Osteoblast (primary cell): ENCODE measurements around the gene ZNF397. TPM values are rescaled to one million over a fixed set of nuclear protein-coding genes. Genes with fewer than 3 reads are reported as not detected.

Experiments used
- DNase-seq: peaks from one replicate; pipeline ENCODE4 v3.0.0; 2011; ENCODE audit warnings: low spot score, mixed read lengths; ENCODE audit not compliant: insufficient read length; ENCODE audit errors: missing footprints
- H2AFZ ChIP-seq: 2 replicates; pipeline ENCODE4 v1.6.0; 2011; ENCODE audit warnings: mild to moderate bottlenecking, low read length
- H3K27ac ChIP-seq: 2 replicates; pipeline ENCODE4 v1.5.1; 2011; ENCODE audit warnings: mild to moderate bottlenecking, low read depth, low read length, moderate library complexity
- H3K27me3 ChIP-seq: 2 replicates; pipeline ENCODE4 v1.6.0; 2012; ENCODE audit warnings: mild to moderate bottlenecking, control low read depth, inconsistent platforms, low read length, moderate library complexity; ENCODE audit not compliant: insufficient read depth
- H3K36me3 ChIP-seq: 2 replicates; pipeline ENCODE4 v1.5.1; 2011; ENCODE audit warnings: mild to moderate bottlenecking, low read length, control low read depth, moderate library complexity; ENCODE audit not compliant: insufficient read depth
- H3K4me1 ChIP-seq: 2 replicates; pipeline ENCODE4 v1.5.1; 2011; ENCODE audit warnings: mild to moderate bottlenecking, low read length, control low read depth, moderate library complexity; ENCODE audit not compliant: insufficient read depth
- H3K4me2 ChIP-seq: 2 replicates; pipeline ENCODE4 v1.6.0; 2011; ENCODE audit warnings: mild to moderate bottlenecking, low read length; ENCODE audit not compliant: insufficient read depth
- H3K4me3 ChIP-seq: fragments of 200-600 bp; sonication (generic); 3 replicates; pipeline ENCODE4 v1.5.1; 2012; ENCODE audit warnings: mild to moderate bottlenecking, low read length, inconsistent platforms; ENCODE audit not compliant: insufficient read depth
- H3K79me2 ChIP-seq: 2 replicates; pipeline ENCODE4 v1.6.0; 2012; ENCODE audit warnings: mild to moderate bottlenecking, low read length, control low read depth, inconsistent platforms; ENCODE audit not compliant: insufficient read depth
- H3K9me3 ChIP-seq: 2 replicates; pipeline ENCODE4 v1.5.1; 2011; ENCODE audit warnings: low read depth, low read length, control low read depth
- H4K20me1 ChIP-seq: 2 replicates; pipeline ENCODE4 v1.6.0; 2012; ENCODE audit warnings: mild to moderate bottlenecking, low read length, control low read depth; ENCODE audit not compliant: insufficient read depth
- total RNA-seq: library from RNA; depleted of rRNA; stranded (reverse); fragments of >200 nt; gene quantifications from 2 replicates; pipeline ENCODE4 v1.2.3, GENCODE V29; 2012
- TF ChIP-seq, protein P1 (sequence below): IDR thresholded peaks from 2 replicates; pipeline ENCODE4 v1.5.1; 2011; ENCODE audit warnings: mild to moderate bottlenecking, low read depth, low read length, moderate library complexity; ENCODE audit errors: extremely low read depth

ZNF397 gene
- total RNA-seq, 1 donor, result 14.1 TPM

DNA sequence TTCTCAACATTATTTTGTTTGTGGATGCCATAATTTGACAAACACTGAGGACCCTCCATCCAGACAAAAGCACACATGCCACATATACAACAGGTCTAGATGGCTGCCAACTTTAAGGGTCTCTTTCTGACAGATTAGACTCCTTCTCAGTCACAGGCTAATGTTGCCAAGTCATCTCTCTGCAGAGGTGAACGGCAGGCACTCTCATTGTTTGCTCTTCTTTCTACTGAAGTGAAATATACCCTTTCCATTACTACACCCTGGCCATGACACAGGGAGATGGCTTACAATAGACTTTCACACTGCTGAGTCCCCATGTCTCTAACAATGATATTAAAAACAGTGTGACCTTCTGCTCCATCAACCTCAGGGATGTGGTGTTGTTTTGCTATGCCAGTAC, 47.5 kb upstream of the ZNF397 start:
- Histone ChIP-seq H4K20me1 (no peaks in the 10 kb centered on the region), H3K27me3 (no peaks in the 10 kb centered on the region), H3K27ac (no peak overlapping the region), H3K79me2 (no peaks in the 10 kb centered on the region), H3K36me3 (no peaks in the 10 kb centered on the region), H3K9me3 (no peaks in the 10 kb centered on the region), H3K4me1 (no peaks in the 10 kb centered on the region), H3K4me3 (no peak overlapping the region), H3K4me2 (no peak overlapping the region), H2AFZ (no peak overlapping the region)
- TF ChIP-seq, protein P1, sequence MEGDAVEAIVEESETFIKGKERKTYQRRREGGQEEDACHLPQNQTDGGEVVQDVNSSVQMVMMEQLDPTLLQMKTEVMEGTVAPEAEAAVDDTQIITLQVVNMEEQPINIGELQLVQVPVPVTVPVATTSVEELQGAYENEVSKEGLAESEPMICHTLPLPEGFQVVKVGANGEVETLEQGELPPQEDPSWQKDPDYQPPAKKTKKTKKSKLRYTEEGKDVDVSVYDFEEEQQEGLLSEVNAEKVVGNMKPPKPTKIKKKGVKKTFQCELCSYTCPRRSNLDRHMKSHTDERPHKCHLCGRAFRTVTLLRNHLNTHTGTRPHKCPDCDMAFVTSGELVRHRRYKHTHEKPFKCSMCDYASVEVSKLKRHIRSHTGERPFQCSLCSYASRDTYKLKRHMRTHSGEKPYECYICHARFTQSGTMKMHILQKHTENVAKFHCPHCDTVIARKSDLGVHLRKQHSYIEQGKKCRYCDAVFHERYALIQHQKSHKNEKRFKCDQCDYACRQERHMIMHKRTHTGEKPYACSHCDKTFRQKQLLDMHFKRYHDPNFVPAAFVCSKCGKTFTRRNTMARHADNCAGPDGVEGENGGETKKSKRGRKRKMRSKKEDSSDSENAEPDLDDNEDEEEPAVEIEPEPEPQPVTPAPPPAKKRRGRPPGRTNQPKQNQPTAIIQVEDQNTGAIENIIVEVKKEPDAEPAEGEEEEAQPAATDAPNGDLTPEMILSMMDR, result no peak
- no peak for DNase-seq

DNA sequence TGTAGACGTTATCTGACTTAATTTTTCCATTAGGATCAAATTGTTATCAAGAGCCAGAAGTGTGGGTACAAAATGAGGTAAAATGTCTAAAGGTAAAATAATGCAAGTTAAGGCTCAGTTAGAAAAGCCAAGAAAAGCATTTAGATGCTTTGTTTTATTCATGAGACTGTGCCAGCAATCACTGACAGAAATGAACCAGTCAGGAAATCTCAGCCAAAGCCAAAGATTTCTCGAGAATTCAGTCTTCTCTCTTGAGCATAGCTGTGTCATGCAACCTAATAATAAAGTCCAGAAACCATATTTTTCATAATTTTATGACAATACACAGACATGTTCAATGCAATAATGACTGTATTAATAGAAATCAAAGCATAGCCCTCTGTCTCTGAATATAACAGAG, 43.5 kb upstream of the ZNF397 start:
- Histone ChIP-seq H3K27ac (no peak overlapping the region), H3K27me3 (no peaks in the 10 kb centered on the region), H3K36me3 (no peaks in the 10 kb centered on the region), H3K4me3 (no peak overlapping the region), H3K4me2 (no peak overlapping the region), H4K20me1 (no peaks in the 10 kb centered on the region), H3K4me1 (no peaks in the 10 kb centered on the region), H2AFZ (no peak overlapping the region), H3K79me2 (no peaks in the 10 kb centered on the region), H3K9me3 (no peaks in the 10 kb centered on the region)
- no peak for DNase-seq
- TF ChIP-seq, protein P1, result no peak

DNA sequence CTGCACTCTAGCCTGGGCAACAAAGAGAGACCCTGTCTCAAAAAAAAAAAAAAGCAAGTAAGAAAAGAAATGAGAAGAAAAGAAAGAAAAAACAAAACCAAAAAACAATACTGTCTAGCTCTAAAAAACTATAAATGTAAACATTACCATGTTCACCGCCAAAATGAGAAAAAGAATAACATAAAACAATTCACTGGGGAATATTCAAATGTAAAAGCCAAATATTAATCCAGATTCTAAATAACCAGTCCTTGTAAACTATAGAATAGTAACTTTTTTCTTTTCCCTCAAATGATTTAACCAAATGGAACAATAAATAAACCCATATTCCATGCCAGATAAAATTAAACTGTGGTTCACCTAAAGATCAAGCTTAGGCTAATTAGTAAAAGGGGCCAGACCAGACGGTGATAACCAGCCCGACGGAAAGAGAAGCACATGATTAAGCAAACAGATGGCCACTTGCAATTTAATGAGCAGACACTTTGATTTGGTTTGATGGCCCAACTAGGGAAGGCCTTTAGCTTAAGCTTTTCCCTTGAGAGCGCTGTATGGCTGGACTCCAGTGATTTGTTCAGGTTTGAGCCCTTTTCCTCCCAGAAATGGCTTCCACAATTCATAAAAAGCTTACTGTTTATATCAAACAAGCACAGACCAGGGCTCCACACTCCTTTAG, 39.4 kb upstream of the ZNF397 start:
- no peaks in the 10 kb centered on the region for H3K79me2 ChIP-seq
- no peaks in the 10 kb centered on the region for H3K9me3 ChIP-seq
- no peaks in the 10 kb centered on the region for H4K20me1 ChIP-seq
- no peak overlapping the region for H3K4me3 ChIP-seq
- H3K27me3 ChIP-seq, result no peaks in the 10 kb centered on the region
- no peaks in the 10 kb centered on the region for H3K36me3 ChIP-seq
- no peaks in the 10 kb centered on the region for H3K4me1 ChIP-seq
- no peak overlapping the region for H2AFZ ChIP-seq
- DNase-seq, result no peak
- H3K27ac ChIP-seq, result no peak overlapping the region
- no peak overlapping the region for H3K4me2 ChIP-seq
- TF ChIP-seq, protein P1, result no peak

DNA sequence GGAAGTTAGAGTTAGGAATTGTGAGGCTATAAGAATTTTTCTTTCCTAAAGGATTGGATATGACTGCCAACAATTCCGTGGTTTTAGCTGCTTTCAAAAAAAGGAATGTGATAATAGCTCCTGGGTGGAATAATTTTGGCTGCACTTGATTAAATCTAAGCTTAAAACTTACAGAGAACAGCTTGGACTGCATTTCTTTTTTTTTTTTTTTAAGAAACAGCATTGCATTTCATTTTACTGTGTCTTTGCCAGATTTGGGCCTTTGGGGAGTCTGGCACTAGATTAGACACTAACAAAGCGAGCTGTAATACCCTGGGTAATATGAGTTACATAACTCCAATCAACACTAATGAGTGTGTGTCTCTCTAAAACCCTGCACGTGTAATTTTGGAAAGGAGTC, 37.8 kb upstream of the ZNF397 start:
- H3K27ac ChIP-seq, result no peak overlapping the region
- H3K9me3 ChIP-seq, result no peaks in the 10 kb centered on the region
- TF ChIP-seq, protein P1, result no peak
- no peaks in the 10 kb centered on the region for H3K4me1 ChIP-seq
- H3K4me3 ChIP-seq, result no peak overlapping the region
- DNase-seq, result peak; percentile 48
- no peaks in the 10 kb centered on the region for H4K20me1 ChIP-seq
- no peaks in the 10 kb centered on the region for H3K36me3 ChIP-seq
- no peak overlapping the region for H2AFZ ChIP-seq
- H3K4me2 ChIP-seq, result no peak overlapping the region
- no peaks in the 10 kb centered on the region for H3K27me3 ChIP-seq
- no peaks in the 10 kb centered on the region for H3K79me2 ChIP-seq
